IgD-negative memory B cell (primary cell): ENCODE data around the gene UVSSA. TPM values are rescaled to one million over a fixed set of nuclear protein-coding genes. Genes with fewer than 3 reads are reported as not detected.

Experiments
- H3K27ac Mint-ChIP-seq, 3 donors: one replicate each; pipeline ENCODE4 v1.8.0; 2020 to 2022; ENCODE audit warnings: mild to moderate bottlenecking in 3 of 3, mixed read lengths in 3 of 3, moderate library complexity in 1 of 3
- H3K27me3 Mint-ChIP-seq: one replicate; pipeline ENCODE4 v1.8.0; 2021; ENCODE audit warnings: mixed read lengths
- H3K36me3 Mint-ChIP-seq: one replicate; pipeline ENCODE4 v1.8.0; 2020; ENCODE audit warnings: mild to moderate bottlenecking, mixed read lengths
- H3K4me1 Mint-ChIP-seq, 3 donors: one replicate each; pipeline ENCODE4 v1.8.0; 2020 to 2022; ENCODE audit warnings: mixed read lengths in 3 of 3, mild to moderate bottlenecking in 1 of 3
- H3K4me3 Mint-ChIP-seq, 4 donors: one replicate each; pipeline ENCODE4 v1.8.0; 2020 to 2022; ENCODE audit warnings: mild to moderate bottlenecking in 4 of 4, mixed read lengths in 4 of 4, moderate library complexity in 3 of 4
- H3K9me3 Mint-ChIP-seq, 3 donors: one replicate each; pipeline ENCODE4 v1.8.0; 2020 to 2021; ENCODE audit warnings: mixed read lengths in 3 of 3, mild to moderate bottlenecking in 1 of 3
- polyA plus RNA-seq: library from polyadenylated mRNA; unstranded; fragments of 300-500 nt; fragmentation: Illumina TruSeq; gene quantifications from one replicate; pipeline ENCODE4 v1.2.3, GENCODE V29; 2021

The UVSSA gene
- polyA plus RNA-seq, 1 donor from 2014 or later, result 9.5 TPM

DNA sequence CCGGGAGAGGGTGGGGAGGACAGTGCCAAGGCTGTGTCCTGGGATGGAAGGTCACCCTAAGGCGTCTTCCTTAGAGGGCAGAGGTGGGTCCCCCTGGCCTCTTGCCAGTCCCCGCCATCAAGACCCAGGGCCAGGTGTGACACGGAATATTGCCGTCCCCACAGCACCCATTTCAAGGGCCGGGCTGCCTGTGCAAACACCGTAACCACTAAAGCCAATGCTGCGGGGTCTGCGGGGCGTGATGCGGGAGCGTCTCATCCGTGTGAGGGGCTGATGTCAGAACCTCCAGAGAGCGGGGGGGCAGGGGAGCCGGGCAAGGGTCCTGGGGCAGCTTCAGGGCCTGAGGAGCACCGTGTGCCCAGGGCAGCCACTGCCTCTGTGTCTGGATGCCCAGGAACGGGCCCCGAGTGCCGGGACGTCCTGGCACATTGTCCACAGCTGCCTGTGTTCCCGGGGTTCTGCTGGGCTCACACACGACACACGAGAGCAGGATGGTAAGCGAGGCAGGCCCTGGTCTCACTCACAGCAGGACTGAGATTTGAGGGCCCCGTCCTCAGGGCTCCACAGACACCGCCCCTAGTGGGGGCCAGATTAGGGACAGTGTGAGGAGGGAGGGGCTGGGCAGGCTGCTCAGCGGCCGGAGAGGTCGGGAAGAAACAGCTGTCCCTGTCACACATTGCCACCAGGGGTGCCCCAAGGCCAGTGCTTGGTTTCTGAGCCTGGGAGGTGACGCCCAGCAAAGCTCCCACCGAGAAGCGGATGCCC lies 30.0 kb downstream of the UVSSA start:
- Mint-ChIP-seq H3K27ac (no peak overlapping the region), H3K9me3 (no peaks in the 10 kb centered on the region), H3K27me3 (no peaks in the 10 kb centered on the region), H3K36me3 (peaks cover 3% of the 10 kb centered on the region), H3K4me1 (no peaks in the 10 kb centered on the region), H3K4me3 (no peak overlapping the region)

DNA sequence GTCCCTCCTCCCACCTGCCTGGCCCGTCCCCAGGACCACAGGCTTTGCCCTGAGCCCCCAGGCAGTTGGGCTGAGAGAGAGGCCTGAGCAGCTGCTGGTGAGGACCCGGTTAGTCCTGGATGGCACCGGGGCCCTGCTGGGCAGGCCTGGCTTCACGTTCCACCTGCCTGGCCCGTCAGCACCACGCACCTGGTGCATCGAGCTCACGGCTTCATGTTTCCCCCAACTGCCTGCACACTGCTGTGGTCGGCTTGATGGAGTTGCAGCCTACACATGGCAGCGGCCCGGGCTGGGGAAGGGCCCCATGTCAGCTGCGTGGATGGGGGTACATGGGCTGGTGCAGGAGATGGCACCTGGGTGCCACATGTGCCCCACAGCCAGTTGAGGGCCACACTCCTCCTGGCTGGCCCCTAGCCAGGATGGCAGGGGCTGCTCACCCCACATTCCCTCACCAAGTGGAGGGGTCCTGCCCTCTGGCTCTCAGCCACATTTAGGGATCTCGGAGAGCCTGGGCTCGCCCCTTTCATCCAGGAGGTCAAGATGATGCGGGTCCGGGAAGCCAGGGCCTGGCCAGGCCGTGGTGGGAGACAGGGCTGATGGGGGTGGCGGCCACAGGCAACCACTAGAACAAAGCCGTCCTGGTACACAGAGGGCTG lies 30.7 kb downstream of the UVSSA start:
- H3K4me3 Mint-ChIP-seq, result no peak overlapping the region
- H3K27me3 Mint-ChIP-seq, result no peaks in the 10 kb centered on the region
- H3K27ac Mint-ChIP-seq, result no peak overlapping the region
- peaks cover 5% of the 10 kb centered on the region for H3K36me3 Mint-ChIP-seq
- no peaks in the 10 kb centered on the region for H3K9me3 Mint-ChIP-seq
- H3K4me1 Mint-ChIP-seq, result no peaks in the 10 kb centered on the region

DNA sequence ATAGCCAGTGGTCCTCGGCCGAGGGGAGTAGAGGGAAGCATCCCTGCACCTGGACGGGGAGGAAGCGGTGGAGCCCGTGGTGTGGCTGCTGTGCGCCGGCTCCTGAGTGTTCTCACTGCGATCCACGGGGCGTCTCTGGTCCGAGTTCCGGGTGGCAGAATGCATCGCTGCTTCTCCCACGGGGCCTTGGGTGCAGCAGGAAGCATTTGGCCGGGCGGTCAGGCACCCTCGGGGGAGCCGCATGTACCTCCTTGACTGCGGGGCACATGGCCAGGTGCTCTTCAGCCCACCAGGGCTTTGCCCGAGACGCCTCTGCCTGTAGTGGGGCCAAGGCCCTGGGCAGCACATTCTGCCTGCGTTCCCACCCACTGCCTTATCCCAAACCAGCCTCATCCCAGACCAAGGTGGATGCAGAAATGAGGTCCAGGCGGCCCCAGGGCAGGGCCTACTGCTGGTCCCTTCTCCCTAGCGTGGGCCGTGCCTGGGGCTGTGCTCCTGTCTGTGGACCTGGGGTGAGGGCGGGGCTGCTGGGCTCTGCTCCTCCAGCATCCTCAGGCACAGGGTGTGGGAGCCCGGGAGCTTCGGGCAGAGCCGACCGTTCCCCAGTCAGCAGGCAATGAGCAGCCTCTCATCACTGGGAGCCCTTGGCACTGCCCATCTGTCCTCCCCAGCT lies 31.7 kb downstream of the UVSSA start:
- Mint-ChIP-seq H3K27ac (no peak overlapping the region), H3K27me3 (no peaks in the 10 kb centered on the region), H3K9me3 (no peaks in the 10 kb centered on the region), H3K4me1 (no peaks in the 10 kb centered on the region), H3K4me3 (no peak overlapping the region), H3K36me3 (peaks cover 3% of the 10 kb centered on the region)

DNA sequence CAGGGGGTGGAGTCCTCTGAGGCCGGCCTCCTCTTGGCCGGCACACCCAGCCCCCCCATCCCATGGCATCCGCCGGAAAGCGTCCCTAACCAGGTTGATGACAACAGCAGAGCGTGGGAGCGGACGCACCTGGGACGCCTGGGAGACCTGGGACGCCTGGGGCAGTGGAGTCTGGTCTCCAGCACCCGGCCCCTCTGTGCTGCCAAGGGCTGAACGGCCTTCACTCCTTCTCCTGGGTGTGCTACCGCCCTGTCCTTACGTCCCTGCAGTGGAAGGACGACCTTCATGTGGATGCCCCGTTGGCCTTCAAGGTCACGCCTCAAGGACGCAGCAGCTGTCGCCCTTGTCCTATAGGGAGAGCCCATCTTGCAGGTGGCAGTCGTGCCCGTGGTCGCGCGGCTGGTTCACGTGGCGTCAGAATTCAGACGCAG lies 32.4 kb downstream of the UVSSA start:
- H3K9me3 Mint-ChIP-seq, result no peaks in the 10 kb centered on the region
- peaks cover 3% of the 10 kb centered on the region for H3K36me3 Mint-ChIP-seq
- H3K4me1 Mint-ChIP-seq, result no peaks in the 10 kb centered on the region
- no peak overlapping the region for H3K4me3 Mint-ChIP-seq
- no peak overlapping the region for H3K27ac Mint-ChIP-seq
- no peaks in the 10 kb centered on the region for H3K27me3 Mint-ChIP-seq

DNA sequence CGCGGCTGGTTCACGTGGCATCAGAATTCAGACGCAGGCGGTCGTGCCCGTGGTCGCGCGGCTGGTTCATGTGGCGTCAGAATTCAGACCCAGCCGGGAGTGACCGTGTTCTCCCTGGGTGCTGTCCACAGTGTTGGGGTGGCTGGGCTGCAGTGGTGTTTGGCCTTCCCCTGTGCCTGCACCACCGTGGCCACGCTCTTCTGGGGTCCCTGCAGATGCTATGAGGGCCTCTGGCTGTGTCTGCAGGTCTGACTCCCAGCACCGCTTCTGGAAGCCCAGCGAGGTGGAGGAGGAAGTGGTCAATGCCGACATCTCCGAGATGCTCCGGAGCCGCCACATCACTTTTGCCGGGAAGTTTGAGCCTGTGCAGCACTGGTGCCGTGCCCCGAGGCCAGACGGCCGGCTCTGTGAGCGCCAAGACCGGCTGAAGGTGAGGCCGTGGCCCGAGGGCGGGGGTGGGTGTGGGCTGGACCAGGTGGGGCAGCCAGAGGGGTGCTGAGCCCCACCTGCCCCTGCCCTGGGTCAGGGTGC lies 32.9 kb downstream of the UVSSA start:
- H3K27ac Mint-ChIP-seq, result no peak overlapping the region

DNA sequence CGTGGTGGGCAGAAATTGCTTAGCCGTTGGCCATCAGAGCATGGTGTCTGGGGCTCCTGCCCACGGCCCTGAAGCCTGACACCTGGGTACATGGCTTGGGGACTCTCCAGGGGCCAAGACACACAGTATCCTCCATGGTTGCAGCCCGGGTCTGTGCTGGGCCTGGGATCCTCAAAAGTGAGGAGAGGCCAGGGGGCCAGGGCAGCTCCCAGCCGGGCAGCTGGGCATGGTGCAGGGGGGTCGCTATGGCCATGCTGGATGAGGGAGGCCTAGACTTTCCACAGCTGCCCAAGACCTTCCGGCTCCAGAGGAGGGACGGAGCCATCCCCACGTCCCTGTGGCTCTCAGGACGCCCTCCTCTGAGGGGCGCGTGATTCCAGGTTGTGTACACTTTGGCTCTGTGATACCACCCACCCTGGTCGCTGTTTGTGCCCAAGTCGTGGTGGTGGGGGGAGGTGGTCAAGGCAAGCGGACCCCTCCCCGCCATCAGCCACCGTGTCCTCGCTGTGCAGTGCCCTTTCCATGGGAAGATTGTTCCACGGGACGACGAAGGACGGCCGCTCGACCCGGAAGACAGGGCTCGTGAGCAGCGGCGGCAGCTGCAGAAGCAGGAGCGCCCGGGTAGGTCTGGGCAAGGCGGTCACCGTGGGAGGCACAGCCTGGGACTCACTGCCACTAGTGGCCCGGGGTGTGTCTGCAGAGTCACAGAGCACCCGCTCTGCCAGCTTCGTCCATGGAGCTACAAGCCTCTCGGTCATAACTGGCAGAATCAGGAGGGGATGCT lies 33.6 kb downstream of the UVSSA start:
- H3K9me3 Mint-ChIP-seq, result no peaks in the 10 kb centered on the region
- H3K4me3 Mint-ChIP-seq, result no peak overlapping the region
- no peak overlapping the region for H3K27ac Mint-ChIP-seq
- no peaks in the 10 kb centered on the region for H3K27me3 Mint-ChIP-seq
- H3K36me3 Mint-ChIP-seq, result peaks cover 3% of the 10 kb centered on the region
- no peaks in the 10 kb centered on the region for H3K4me1 Mint-ChIP-seq

More for the DNA sequence above, 32.9 kb downstream of the UVSSA start:
- no peaks in the 10 kb centered on the region for H3K9me3 Mint-ChIP-seq
- H3K4me1 Mint-ChIP-seq, result no peaks in the 10 kb centered on the region
- H3K4me3 Mint-ChIP-seq, result no peak overlapping the region
- no peaks in the 10 kb centered on the region for H3K27me3 Mint-ChIP-seq
- peaks cover 3% of the 10 kb centered on the region for H3K36me3 Mint-ChIP-seq

DNA sequence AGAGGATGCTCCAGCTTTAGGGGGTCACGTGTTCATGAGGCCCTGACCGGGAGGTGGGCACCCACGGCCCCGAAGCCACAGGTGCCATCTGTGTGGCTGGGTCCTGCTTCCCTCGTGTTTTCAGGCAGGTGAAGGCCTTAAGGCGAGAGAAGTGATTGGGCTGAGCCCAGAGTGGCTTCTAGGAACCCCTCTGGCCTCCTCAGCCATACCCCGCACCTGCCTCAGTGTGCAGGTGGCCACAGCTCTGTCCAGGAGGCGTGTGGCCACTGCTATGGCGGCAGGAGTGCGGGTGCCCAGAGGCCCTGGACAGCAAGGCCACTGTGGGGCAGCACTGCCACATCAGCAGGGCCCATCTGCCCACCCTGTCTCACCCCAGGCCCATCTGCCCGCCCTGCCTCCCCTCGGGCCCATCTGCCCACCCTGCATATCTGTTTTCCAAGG lies 34.2 kb downstream of the UVSSA start:
- peaks cover 3% of the 10 kb centered on the region for H3K36me3 Mint-ChIP-seq
- no peaks in the 10 kb centered on the region for H3K4me1 Mint-ChIP-seq
- H3K4me3 Mint-ChIP-seq, result no peak overlapping the region
- no peaks in the 10 kb centered on the region for H3K9me3 Mint-ChIP-seq
- no peaks in the 10 kb centered on the region for H3K27me3 Mint-ChIP-seq
- no peak overlapping the region for H3K27ac Mint-ChIP-seq

DNA sequence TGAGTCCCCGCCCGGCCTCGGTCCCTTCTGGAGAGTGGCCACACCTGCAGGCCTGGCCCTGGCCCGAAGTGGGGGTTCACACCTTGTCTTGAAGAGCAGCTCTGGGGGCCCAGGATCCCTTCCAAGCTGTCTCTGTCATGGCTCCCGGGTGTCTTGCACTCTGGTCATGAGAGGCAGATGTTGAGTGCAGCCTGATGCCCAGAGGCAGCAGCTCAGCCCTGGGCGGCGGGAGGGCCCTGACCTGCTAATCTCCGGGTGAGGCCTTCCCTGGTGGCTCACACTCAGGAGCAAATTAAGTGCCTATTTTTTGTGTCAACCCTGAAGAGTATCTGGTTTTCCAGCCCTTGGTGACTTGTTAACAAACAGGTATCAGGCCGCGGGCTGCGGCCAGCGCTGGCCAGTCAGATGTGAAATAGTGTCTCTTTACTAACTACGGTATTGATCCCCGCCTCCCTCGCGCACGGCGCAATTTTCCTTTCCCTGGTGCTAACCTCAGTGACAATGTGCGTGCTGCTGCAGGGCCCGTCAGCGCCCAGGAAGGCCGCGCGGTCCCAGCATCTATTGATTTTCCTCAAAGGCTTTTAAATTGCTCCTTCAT lies 35.0 kb downstream of the UVSSA start:
- Mint-ChIP-seq H3K27me3 (no peaks in the 10 kb centered on the region), H3K4me1 (no peaks in the 10 kb centered on the region), H3K36me3 (peaks cover 7% of the 10 kb centered on the region), H3K27ac (peak overlapping the region in 1 of 3 donors; percentile 64), H3K9me3 (no peaks in the 10 kb centered on the region), H3K4me3 (no peak overlapping the region)

DNA sequence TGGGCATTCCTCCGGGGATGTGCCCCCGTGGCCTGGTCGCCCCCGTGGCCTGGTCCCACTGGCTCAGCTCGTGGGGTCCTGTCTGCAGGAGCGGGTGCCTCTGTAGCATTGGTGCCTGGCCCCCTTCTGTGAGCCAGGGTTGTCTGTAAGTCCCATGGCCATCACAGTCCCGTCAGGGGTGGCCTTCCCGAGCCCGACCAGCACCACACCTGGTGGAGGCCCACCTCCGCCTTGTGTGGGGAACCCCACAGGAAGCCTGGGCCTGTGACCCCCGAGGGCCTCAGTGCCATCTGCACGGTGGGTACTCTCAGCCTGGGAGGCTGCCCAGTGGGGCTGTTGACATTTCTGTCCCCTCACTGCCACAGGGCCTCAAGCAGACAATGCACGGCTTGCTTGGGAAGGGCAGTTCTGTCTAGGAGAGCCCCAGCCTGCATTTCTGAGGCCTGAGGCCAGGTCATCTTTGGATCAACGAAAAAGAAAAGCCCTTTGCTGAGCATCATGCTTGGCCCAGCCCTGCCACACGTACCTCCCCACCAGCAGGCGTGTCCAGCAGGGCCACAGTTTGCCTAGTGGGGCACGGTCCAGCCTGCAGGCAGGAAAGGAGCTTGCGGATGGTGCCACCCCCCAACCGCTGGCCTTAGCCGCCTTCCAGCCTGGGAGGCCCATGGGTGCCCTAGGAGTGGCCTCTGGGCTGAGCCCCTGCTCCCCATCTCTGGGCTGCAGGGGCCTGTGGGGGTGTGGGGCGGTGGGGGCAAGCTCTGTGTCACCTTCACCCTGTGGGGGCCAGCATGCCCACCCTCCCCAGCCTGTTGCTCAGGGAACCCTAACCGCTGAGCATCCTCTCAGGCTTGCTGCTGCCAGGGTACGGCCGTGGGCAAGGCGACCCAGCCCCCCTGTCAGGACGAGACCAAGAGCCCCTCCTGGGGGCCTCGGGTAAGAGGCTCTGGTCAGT lies 36.0 kb downstream of the UVSSA start:
- Mint-ChIP-seq H3K27me3 (no peaks in the 10 kb centered on the region), H3K4me1 (no peaks in the 10 kb centered on the region), H3K4me3 (no peak overlapping the region), H3K36me3 (peaks cover 7% of the 10 kb centered on the region), H3K27ac (peak overlapping the region in 1 of 3 donors; percentile 50), H3K9me3 (peaks cover 3 to 8% (median 3%) of the 10 kb centered on the region in 3 donors)

DNA sequence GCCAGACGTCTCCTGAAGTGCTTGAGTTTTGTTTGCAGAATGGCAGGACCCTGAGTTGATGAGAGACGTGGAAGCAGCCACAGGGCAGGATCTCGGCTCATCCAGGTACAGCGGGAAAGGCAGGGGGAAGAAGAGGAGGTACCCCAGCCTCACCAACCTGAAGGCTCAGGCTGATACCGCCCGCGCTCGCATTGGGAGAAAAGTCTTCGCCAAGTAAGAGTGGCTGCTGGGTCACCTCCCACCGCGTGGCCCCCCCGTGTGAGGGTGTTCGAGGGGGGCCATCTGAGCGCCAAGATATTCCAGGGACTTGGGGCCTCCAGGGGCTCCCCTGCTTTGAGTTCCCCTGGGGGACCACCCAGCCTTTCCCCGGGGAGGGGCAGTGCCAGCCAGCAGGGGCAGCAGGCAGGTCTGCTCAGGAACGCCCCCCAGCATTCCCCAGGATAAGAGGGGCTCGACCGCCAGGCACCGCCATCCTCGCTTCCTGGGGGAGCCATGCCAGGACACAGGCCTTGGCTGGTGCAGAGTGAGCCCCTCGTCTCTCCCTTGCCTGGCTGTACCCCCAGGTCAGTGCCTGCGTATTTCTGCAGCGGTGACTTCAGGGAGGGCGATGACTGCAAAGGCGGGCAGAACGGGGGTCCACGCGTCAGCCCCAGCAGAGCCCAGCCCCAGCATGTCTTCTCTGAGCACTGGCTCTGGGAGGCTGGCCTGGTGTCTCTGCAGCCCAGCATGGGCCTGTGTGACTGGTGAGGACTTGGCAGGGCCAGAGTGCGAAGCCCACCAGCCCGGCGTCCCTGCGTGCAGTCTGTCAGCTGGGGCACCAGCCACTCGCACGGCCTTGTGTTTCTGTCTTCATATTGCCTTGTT lies 37.0 kb downstream of the UVSSA start:
- Mint-ChIP-seq H3K4me3 (no peak overlapping the region), H3K27ac (peak overlapping the region in 1 of 3 donors; percentile 50), H3K4me1 (no peaks in the 10 kb centered on the region), H3K9me3 (peaks cover 6 to 16% (median 11%) of the 10 kb centered on the region in 3 donors), H3K27me3 (no peaks in the 10 kb centered on the region), H3K36me3 (peaks cover 7% of the 10 kb centered on the region)

DNA sequence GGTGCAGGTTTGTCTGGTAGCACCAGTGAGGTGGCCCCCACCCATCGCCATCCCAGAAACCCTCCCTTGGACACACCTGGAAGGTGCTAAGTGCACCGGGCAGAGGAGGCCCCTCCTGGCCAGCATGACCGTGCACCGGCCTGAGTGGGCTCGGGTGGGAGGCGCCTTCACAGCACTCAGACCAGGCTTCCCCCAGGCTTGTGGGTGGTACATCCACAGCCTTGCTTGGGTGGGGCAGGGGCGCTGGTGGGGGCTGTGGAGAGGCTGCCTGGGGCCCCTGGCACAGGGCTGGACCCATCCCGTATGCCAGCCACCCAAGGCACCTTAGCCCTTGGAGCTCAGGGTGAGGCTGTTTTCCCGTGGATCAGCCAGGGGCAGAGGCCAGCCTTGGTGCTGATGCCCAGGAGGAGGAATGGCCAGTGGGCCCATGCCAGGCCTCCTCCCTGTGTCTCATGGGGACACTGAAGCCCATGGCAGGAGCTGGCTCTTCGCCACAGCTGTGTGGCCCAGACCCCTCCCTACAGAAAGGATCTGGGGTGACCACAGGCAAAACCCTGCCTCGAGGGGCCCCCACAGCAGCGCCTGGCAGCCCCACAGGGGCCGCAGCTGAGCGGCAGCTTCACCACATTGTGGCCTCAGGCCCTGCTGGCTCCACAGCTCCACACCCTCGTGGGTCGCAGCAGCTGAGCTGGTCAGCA lies 37.8 kb downstream of the UVSSA start:
- Mint-ChIP-seq H3K36me3 (peaks cover 7% of the 10 kb centered on the region), H3K4me1 (no peaks in the 10 kb centered on the region), H3K27me3 (no peaks in the 10 kb centered on the region), H3K27ac (no peak overlapping the region), H3K4me3 (no peak overlapping the region), H3K9me3 (peaks cover 6 to 16% (median 13%) of the 10 kb centered on the region in 3 donors)
